ENCODE data around the gene GLT1D1.

GLT1D1 gene

DNA sequence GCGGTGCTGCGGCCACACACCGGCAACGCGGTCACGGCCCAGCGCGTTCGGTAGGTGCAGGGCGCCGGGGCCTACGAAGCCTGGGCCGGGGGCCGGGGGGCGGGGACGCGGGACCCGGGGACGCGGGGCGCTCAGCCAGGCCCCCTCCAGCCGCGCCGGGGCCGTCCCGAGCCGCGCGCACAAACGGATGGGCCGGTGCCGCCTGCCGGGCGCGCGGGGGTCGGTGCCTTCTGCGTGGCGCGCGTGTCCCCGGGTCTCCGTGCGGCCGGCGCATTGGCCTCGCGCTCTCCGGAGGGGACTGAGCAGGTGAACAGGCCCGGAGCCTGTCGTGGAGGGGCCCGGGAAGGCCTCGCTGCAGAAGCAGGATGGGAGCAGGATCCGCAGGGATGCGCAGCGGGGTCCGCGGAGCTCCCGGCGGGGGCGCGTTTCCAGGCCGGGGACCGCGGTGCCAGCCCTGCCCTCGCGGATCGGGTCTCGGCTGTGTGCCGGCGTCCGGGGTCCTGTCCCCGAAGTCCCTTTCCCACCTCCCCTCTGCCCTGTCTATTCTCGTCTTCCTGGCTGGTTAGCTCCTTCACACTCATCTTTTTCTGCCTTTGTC lies 421 bp downstream of the GLT1D1 start:
- H3K27me3 ChIP-seq (ENCODE audit: control insufficient read depth, insufficient read depth, low read length): no peaks in the 10 kb centered on the region
- no peak overlapping the region for H3K4me3 ChIP-seq (ENCODE audit: low read length)
- H3K36me3 ChIP-seq (ENCODE audit: control insufficient read depth, insufficient read depth, low read length): no peaks in the 10 kb centered on the region; the same call in 1 of the 2 replicates
- H3K4me1 ChIP-seq (ENCODE audit: control insufficient read depth, insufficient read depth, low read length): no peaks in the 10 kb centered on the region
- WGBS (ENCODE audit: insufficient coverage, insufficient read length): no CpG with 5 or more reads among the region's 74 CpGs
- peaks cover 8% of the 10 kb centered on the region for H3K9me3 ChIP-seq (ENCODE audit: control insufficient read depth, insufficient read depth, low read length)
- DNase-seq (ENCODE audit: low read depth, low spot score): no peak
- no peak overlapping the region for H3K27ac ChIP-seq (ENCODE audit: low read length)

DNA sequence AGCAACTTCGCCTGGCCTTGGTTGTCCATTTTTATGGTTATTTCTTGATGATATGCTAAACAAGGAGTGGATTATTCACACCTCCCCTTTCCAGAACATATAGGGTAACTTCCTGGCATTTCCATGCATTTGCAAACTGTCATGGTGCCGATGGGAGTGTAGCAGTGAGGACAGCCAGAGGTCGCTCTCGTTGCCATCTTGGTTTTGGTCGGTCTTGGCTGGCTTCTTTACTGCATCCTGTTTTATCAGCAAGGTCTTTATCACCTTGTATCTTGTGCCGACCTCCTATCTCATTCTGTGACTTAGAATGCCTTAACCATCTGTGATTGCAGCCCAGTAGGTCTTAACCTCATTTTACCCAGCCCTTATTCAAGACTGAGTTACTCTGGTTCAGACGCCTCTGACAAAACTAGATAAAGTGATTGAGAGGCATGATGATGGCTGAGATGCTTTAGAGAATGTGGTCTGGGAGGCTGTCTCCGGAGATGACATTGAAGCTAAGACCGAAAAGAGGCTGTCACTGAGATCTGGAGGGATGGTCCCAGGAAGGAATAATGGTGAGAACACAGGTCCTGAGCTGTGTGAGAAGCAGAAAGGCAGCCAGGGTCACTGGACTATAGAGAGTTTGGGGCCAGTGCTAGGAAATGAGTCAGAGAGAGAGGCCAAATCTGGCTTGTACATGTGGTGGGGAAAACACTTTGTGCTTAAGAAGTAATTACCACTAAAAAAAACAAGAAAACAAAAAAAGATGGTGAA lies 2.9 kb downstream of the GLT1D1 start:
- H3K27me3 ChIP-seq (ENCODE audit: control insufficient read depth, insufficient read depth, low read length): no peaks in the 10 kb centered on the region
- no peaks in the 10 kb centered on the region for H3K4me1 ChIP-seq (ENCODE audit: control insufficient read depth, insufficient read depth, low read length)
- no peak overlapping the region for H3K4me3 ChIP-seq (ENCODE audit: low read length)
- no peaks in the 10 kb centered on the region; the same call in 1 of the 2 replicates for H3K36me3 ChIP-seq (ENCODE audit: control insufficient read depth, insufficient read depth, low read length)
- WGBS (ENCODE audit: insufficient coverage, insufficient read length): no CpG with 5 or more reads among the region's 9 CpGs
- H3K27ac ChIP-seq (ENCODE audit: low read length): no peak overlapping the region
- H3K9me3 ChIP-seq (ENCODE audit: control insufficient read depth, insufficient read depth, low read length): peaks cover 16% of the 10 kb centered on the region
- DNase-seq (ENCODE audit: low read depth, low spot score): no peak

DNA sequence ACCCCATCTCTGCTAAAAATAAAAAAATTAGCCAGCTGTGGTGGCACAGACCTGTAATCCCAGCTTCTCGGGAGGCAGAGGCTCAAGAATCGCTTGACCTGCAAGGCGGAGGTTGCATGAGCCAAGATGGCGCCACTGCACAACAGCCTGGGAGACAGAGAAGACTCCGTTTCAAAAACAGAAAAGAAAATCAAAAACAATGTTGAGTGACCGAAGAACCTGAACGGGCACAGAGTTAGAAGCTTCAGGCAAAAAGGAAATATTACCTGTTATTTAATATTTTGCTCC lies 3.5 kb downstream of the GLT1D1 start:
- H3K4me1 ChIP-seq (ENCODE audit: control insufficient read depth, insufficient read depth, low read length): no peaks in the 10 kb centered on the region
- DNase-seq (ENCODE audit: low read depth, low spot score): no peak
- no peak overlapping the region for H3K4me3 ChIP-seq (ENCODE audit: low read length)
- no peak overlapping the region for H3K27ac ChIP-seq (ENCODE audit: low read length)
- WGBS (ENCODE audit: insufficient coverage, insufficient read length): no CpG with 5 or more reads among the region's 7 CpGs
- no peaks in the 10 kb centered on the region; the same call in 1 of the 2 replicates for H3K36me3 ChIP-seq (ENCODE audit: control insufficient read depth, insufficient read depth, low read length)
- no peaks in the 10 kb centered on the region for H3K27me3 ChIP-seq (ENCODE audit: control insufficient read depth, insufficient read depth, low read length)
- H3K9me3 ChIP-seq (ENCODE audit: control insufficient read depth, insufficient read depth, low read length): peaks cover 17% of the 10 kb centered on the region

DNA sequence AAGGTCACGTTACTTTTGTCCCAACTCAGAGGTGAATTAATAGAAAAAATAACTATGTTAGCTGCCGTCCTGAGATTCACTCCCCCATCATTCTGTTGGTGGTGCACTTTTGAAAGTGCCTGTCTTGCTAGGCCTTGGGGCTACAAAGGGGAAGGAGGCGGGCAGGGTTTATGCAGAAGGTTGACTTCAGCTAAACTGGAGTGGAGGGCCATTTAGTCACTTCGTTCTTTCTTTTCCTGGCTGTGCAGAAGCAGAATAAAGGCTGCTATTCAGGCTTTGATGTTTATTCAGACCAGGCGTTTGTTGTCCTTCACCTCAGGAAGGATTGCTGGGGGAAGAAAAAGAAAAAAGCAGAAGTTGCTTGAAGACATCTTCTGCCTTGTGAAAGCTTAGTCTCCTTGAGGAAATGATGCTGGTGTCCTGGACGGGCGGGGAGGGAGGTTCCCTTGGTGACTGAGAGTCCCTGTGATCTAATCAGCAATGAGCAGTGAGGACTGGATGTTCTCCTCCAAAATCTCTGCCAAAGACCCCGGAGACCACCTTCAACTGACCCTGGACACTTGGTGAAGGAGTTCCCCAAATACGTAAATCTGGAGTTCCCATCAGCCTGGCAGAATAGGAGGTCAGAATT lies 4.0 kb downstream of the GLT1D1 start:
- Histone ChIP-seq H3K9me3 (ENCODE audit: control insufficient read depth, insufficient read depth, low read length) (peaks cover 17% of the 10 kb centered on the region), H3K36me3 (ENCODE audit: control insufficient read depth, insufficient read depth, low read length) (no peaks in the 10 kb centered on the region; the same call in 1 of the 2 replicates), H3K27me3 (ENCODE audit: control insufficient read depth, insufficient read depth, low read length) (no peaks in the 10 kb centered on the region), H3K27ac (ENCODE audit: low read length) (no peak overlapping the region), H3K4me1 (ENCODE audit: control insufficient read depth, insufficient read depth, low read length) (no peaks in the 10 kb centered on the region), H3K4me3 (ENCODE audit: low read length) (no peak overlapping the region)
- no peak for DNase-seq (ENCODE audit: low read depth, low spot score)
- WGBS (ENCODE audit: insufficient coverage, insufficient read length): no CpG with 5 or more reads among the region's 9 CpGs

DNA sequence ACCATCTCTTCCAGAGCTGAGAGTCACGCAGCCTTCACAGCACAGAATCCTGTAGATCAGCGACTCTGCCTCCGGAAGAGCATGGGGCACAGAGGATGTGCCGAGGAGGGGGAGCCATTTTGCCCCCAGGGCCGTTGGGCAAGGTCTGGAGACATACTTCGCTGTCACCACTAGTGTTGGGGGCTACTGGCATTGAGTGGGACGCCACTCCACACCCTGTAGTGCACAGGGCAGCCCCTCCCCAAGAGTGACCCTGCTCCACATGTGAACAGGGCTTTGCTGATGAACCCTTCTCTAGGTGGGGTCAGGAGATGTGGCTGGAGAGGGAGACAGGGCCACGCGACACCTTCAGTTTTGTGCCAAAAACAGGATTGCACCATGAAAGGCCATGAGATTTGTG lies 6.0 kb downstream of the GLT1D1 start:
- Histone ChIP-seq H3K4me3 (ENCODE audit: low read length) (no peak overlapping the region), H3K4me1 (ENCODE audit: control insufficient read depth, insufficient read depth, low read length) (no peaks in the 10 kb centered on the region), H3K9me3 (ENCODE audit: control insufficient read depth, insufficient read depth, low read length) (peaks cover 19% of the 10 kb centered on the region), H3K36me3 (ENCODE audit: control insufficient read depth, insufficient read depth, low read length) (no peaks in the 10 kb centered on the region), H3K27ac (ENCODE audit: low read length) (no peak overlapping the region), H3K27me3 (ENCODE audit: control insufficient read depth, insufficient read depth, low read length) (no peaks in the 10 kb centered on the region)
- no CpG with 5 or more reads among the region's 9 CpGs for WGBS (ENCODE audit: insufficient coverage, insufficient read length)
- no peak for DNase-seq (ENCODE audit: low read depth, low spot score)

DNA sequence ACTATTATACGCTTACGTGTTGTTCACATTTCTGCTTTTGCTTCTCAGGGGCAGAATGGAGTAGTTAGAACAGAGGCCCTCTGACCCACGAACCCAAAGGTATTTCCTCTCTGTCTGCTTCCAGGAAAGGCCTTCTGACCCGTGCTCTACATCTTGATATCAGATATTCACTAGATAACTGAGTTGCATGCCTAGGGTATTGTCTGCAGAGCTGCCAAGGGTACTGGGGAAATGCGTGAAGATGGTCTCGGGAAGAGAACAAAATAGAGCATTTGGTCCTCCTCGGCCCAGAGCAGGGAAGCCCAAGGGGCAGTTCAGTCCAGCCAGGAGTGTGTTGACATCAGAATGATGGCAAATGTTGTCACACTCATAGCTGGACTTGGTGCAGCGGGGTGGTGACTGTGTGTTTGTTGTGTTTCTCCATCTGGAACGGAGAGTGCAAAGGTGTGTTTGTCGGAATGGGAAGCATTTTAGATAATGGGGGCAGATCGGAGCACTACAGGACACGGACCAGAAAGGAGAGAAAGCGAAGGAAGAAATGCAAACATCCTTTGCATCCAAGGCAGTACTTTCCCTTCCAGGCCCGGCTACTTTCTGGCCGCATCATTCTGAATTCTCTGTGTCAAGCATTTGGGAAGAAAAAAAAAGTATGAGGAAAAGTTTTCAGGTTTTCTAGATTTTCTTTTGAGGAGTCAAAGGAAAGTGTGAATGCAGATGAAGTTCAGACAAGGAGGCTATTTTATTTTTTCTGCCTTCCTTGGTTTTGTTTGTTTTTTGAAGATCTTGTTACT lies 8.1 kb downstream of the GLT1D1 start:
- Histone ChIP-seq H3K4me1 (ENCODE audit: control insufficient read depth, insufficient read depth, low read length) (no peaks in the 10 kb centered on the region), H3K36me3 (ENCODE audit: control insufficient read depth, insufficient read depth, low read length) (no peaks in the 10 kb centered on the region), H3K4me3 (ENCODE audit: low read length) (no peak overlapping the region), H3K27me3 (ENCODE audit: control insufficient read depth, insufficient read depth, low read length) (no peaks in the 10 kb centered on the region), H3K9me3 (ENCODE audit: control insufficient read depth, insufficient read depth, low read length) (peaks cover 20% of the 10 kb centered on the region), H3K27ac (ENCODE audit: low read length) (no peak overlapping the region)
- WGBS (ENCODE audit: insufficient coverage, insufficient read length): no CpG with 5 or more reads among the region's 15 CpGs
- DNase-seq (ENCODE audit: low read depth, low spot score): no peak

DNA sequence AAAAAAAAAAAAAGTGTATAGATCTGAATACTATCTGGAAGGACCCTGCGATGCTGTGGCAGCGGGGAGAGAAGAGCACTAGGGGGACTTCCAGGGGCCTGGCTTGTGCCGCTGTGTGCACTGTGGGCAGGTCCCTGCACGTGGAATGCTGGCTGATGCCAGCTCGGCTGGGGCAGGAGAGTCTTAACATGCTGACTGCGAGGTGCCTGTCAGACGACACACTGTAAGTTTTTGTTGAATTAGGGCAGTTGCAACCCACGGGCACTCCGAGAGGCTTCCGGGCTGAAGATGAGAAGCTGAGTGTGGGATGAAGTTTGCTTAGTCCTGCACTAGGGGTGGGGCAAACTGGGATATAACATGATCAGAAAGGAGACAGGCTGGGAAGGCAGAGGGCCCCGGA lies 10.7 kb downstream of the GLT1D1 start:
- Histone ChIP-seq H3K27me3 (ENCODE audit: control insufficient read depth, insufficient read depth, low read length) (no peaks in the 10 kb centered on the region), H3K9me3 (ENCODE audit: control insufficient read depth, insufficient read depth, low read length) (peaks cover 21% of the 10 kb centered on the region), H3K4me3 (ENCODE audit: low read length) (no peak overlapping the region), H3K36me3 (ENCODE audit: control insufficient read depth, insufficient read depth, low read length) (no peaks in the 10 kb centered on the region), H3K27ac (ENCODE audit: low read length) (no peak overlapping the region), H3K4me1 (ENCODE audit: control insufficient read depth, insufficient read depth, low read length) (no peaks in the 10 kb centered on the region)
- no CpG with 5 or more reads among the region's 11 CpGs for WGBS (ENCODE audit: insufficient coverage, insufficient read length)
- no peak for DNase-seq (ENCODE audit: low read depth, low spot score)

DNA sequence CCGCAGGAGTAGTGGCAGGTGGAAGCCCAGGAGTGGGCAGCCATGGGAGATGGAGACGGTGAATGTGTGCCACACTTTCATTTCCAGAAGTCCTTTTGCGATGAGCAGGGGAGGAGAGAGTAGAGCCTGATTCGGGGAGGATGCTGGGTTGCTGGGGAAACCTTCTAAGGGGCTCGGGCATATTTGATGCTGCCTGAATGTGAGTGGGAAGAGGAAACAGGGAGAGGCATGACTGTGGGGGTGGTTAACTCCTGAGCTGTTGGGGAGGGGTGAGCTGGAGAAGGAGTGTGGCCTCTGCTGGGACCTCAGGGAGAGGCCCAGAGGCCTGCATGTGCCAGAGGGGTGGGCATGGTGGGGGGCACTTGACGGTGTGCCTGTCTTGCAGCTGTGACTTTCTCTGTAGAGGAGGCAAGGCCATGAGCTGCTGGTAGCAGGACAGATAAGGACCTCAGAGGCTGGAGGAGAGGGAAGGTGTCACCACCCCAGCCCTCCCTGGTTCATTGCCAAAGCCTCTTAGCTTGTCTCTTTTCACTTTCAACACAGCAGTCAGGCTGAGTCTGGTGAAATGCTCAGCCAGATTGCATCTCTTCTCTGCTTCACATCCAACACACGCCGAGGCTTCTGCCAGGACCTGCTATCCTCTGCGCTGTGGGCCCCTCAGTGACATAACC lies 11.4 kb downstream of the GLT1D1 start:
- Histone ChIP-seq H3K27ac (ENCODE audit: low read length) (no peak overlapping the region), H3K27me3 (ENCODE audit: control insufficient read depth, insufficient read depth, low read length) (no peaks in the 10 kb centered on the region), H3K9me3 (ENCODE audit: control insufficient read depth, insufficient read depth, low read length) (peaks cover 15% of the 10 kb centered on the region), H3K4me3 (ENCODE audit: low read length) (no peak overlapping the region), H3K36me3 (ENCODE audit: control insufficient read depth, insufficient read depth, low read length) (no peaks in the 10 kb centered on the region), H3K4me1 (ENCODE audit: control insufficient read depth, insufficient read depth, low read length) (no peaks in the 10 kb centered on the region)
- DNase-seq (ENCODE audit: low read depth, low spot score): no peak
- no CpG with 5 or more reads among the region's 9 CpGs for WGBS (ENCODE audit: insufficient coverage, insufficient read length)

DNA sequence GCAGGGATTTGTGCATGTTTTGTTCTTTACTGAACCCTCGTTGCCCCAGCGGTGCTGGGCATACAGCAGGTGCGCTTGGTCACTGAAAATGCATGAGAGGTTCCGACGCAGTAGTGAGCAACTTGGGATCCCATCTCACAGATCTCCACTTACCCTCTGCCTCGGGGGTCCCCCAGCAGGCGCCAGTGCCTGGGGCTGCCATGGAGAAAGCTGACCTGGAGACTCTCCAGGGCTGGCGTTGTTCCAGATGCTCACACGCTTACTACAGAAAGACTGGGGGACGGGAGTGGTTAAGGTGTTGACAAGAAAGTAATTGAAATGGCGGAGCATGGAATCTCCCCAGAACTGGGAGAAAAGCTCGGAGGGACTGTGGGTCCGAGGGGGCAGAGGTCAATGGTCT lies 14.2 kb downstream of the GLT1D1 start:
- no CpG with 5 or more reads among the region's 13 CpGs for WGBS (ENCODE audit: insufficient coverage, insufficient read length)

DNA sequence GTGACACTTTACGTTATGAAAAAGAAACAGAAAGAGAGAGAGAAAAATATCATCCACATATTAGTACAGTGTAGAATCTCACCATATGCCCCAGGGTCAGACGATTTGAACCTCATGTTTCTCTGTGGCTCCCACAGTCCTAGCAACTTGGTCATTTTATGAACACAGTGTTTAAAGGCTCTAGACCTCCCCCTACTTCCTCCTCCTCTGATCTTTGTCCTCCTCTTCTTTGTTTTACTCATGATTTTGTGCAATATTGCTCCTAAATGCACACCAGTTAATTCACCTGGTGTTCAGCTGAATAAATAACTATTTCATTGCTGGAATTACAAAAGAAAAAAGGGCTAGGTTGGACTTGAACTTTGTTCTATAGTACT lies 18.2 kb downstream of the GLT1D1 start:
- H3K4me3 ChIP-seq (ENCODE audit: low read length): no peak overlapping the region
- peaks cover 9% of the 10 kb centered on the region for H3K9me3 ChIP-seq (ENCODE audit: control insufficient read depth, insufficient read depth, low read length)
- no CpG with 5 or more reads among the region's 2 CpGs for WGBS (ENCODE audit: insufficient coverage, insufficient read length)
- H3K4me1 ChIP-seq (ENCODE audit: control insufficient read depth, insufficient read depth, low read length): no peaks in the 10 kb centered on the region
- no peaks in the 10 kb centered on the region for H3K27me3 ChIP-seq (ENCODE audit: control insufficient read depth, insufficient read depth, low read length)
- no peaks in the 10 kb centered on the region for H3K36me3 ChIP-seq (ENCODE audit: control insufficient read depth, insufficient read depth, low read length)
- no peak for DNase-seq (ENCODE audit: low read depth, low spot score)
- H3K27ac ChIP-seq (ENCODE audit: low read length): no peak overlapping the region

More for the DNA sequence above, 14.2 kb downstream of the GLT1D1 start:
- no peak for DNase-seq (ENCODE audit: low read depth, low spot score)
- H3K4me3 ChIP-seq (ENCODE audit: low read length): no peak overlapping the region
- H3K4me1 ChIP-seq (ENCODE audit: control insufficient read depth, insufficient read depth, low read length): no peaks in the 10 kb centered on the region
- H3K27me3 ChIP-seq (ENCODE audit: control insufficient read depth, insufficient read depth, low read length): no peaks in the 10 kb centered on the region
- peaks cover 13% of the 10 kb centered on the region for H3K9me3 ChIP-seq (ENCODE audit: control insufficient read depth, insufficient read depth, low read length)
- no peaks in the 10 kb centered on the region for H3K36me3 ChIP-seq (ENCODE audit: control insufficient read depth, insufficient read depth, low read length)
- no peak overlapping the region for H3K27ac ChIP-seq (ENCODE audit: low read length)

All from iPS DF 6.9 (cell line).